ENCODE measurements around the gene HBEGF. TPM values are rescaled to one million over a fixed set of nuclear protein-coding genes. Genes with fewer than 3 reads are reported as not detected.

Gene HBEGF
- total RNA-seq, 4 donors from 2014 or later = 4.7 to 17.4 (median 6.6) TPM

DNA sequence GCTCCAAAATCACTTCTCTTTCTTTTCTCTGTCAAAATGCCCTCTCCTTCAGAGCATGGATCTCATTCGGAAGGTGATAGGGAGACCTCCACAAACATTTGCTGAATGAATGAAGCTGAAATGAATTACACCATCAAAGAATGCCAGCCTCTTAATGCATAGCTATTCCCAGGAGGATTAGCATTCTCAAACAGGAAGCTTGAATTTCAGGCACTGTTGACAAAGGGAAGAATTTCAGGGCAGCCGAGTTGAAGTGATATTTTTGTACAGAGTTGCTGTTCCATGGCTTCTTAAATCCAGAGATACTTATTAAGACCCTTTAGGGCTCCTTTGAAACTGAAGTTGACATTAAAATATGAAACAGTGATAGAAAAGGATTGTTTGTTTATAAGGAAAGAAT, 18.8 kb downstream of the HBEGF start:
- Histone ChIP-seq H3K27me3 (no peaks in the 10 kb centered on the region), H3K9me3 (no peaks in the 10 kb centered on the region), H3K4me1 (peaks cover 3 to 46% (median 18%) of the 10 kb centered on the region in 3 donors), H3K36me3 (peaks cover 0 to 2% of the 10 kb centered on the region in 2 donors), H3K4me3 (no peak overlapping the region), H3K27ac (no peak overlapping the region)
- no peak for ATAC-seq
- TF ChIP-seq, protein P1, sequence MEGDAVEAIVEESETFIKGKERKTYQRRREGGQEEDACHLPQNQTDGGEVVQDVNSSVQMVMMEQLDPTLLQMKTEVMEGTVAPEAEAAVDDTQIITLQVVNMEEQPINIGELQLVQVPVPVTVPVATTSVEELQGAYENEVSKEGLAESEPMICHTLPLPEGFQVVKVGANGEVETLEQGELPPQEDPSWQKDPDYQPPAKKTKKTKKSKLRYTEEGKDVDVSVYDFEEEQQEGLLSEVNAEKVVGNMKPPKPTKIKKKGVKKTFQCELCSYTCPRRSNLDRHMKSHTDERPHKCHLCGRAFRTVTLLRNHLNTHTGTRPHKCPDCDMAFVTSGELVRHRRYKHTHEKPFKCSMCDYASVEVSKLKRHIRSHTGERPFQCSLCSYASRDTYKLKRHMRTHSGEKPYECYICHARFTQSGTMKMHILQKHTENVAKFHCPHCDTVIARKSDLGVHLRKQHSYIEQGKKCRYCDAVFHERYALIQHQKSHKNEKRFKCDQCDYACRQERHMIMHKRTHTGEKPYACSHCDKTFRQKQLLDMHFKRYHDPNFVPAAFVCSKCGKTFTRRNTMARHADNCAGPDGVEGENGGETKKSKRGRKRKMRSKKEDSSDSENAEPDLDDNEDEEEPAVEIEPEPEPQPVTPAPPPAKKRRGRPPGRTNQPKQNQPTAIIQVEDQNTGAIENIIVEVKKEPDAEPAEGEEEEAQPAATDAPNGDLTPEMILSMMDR (IDR thresholded peaks at IDR 0.05) = no peak
- no peak for TF ChIP-seq POLR2A (IDR thresholded peaks at IDR 0.05)
- TF ChIP-seq POLR2AphosphoS5 (IDR thresholded peaks at IDR 0.05) = no peak
- TF ChIP-seq EP300 (IDR thresholded peaks at IDR 0.05) = no peak
- 27 to 77% methylated on average over 2 of the region's 2 CpGs for WGBS, 2 donors (ENCODE audit: low coverage in 1 of 2)

DNA sequence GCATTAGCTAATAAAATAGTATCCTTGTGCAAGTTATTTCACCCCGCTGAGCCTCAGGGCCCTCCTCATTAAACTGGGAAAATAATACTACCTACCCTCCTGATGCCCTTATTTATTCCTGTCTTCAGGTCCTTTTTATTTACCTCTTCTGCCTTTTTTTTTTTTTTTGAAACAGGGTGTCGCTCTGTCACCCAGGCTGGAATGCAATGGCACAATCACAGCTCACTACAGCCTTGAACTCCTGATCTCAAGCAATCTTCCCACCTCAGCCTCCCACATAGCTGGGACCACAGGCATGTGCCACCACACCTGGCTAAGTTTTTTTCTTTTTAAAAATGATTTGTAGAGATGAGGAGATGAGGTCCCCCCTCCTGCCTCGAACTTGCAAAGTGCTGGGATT, 20.9 kb downstream of the HBEGF start:
- TF ChIP-seq EP300 (IDR thresholded peaks at IDR 0.05) (no peak), POLR2A (IDR thresholded peaks at IDR 0.05) (no peak), POLR2AphosphoS5 (IDR thresholded peaks at IDR 0.05) (no peak)
- TF ChIP-seq, protein P1 (IDR thresholded peaks at IDR 0.05) = no peak
- no peak for ATAC-seq
- Histone ChIP-seq H3K27me3 (no peaks in the 10 kb centered on the region), H3K36me3 (no peaks in the 10 kb centered on the region), H3K4me3 (no peak overlapping the region), H3K4me1 (peaks cover 3 to 57% (median 22%) of the 10 kb centered on the region in 3 donors), H3K9me3 (no peaks in the 10 kb centered on the region), H3K27ac (no peak overlapping the region)
- WGBS, 2 donors (ENCODE audit: low coverage in 1 of 2) = 76 to 90% methylated on average over 2 to 3 of the region's 3 CpGs

DNA sequence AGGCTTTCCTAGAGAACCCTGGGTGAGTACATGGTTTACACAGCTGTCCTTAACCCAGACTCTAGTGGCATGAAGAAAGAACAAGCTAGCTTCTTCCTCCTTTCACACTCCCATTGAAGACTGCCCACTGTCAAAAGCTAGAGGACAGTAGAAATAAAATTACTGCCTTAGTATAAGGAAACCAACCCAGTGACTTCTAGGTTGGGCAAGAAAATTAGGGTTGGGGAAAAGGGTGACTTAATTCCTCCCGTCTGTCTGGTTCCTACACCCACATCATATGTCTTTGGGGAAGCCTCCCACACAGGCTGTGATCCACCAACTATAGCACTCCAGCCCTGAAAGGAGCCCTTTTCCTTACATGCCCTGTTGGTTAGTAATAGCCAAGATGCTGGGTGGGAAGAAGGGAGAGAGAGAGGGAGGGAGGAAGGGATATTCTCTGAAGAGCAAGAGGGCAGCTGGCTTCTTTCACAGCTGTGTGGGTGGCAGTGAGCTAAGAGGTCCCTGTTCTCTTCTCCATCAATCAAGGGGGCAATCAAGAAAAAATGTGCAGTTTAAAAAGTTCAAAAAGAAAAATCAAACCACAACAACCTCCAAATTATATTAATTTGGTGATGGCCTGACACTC, 21.7 kb downstream of the HBEGF start:
- no peak for ATAC-seq
- Histone ChIP-seq H3K27me3 (no peaks in the 10 kb centered on the region), H3K27ac (peak overlapping the region in 2 of 4 donors; percentile 80), H3K4me3 (no peak overlapping the region), H3K36me3 (no peaks in the 10 kb centered on the region), H3K9me3 (no peaks in the 10 kb centered on the region), H3K4me1 (peaks cover 3 to 55% (median 22%) of the 10 kb centered on the region in 3 donors)
- TF ChIP-seq POLR2AphosphoS5 (IDR thresholded peaks at IDR 0.05) (peak; percentile 68), EP300 (IDR thresholded peaks at IDR 0.05) (no peak), POLR2A (IDR thresholded peaks at IDR 0.05) (no peak)
- TF ChIP-seq, protein P1 (IDR thresholded peaks at IDR 0.05) = no peak
- 0% methylated on average over 1 of the region's 1 CpG; no CpG with 5 or more reads in 1 of the 2 donors for WGBS, 2 donors (ENCODE audit: low coverage in 1 of 2)

GRCh38 chr5:140324041-140324600, 22.3 kb downstream of the HBEGF start:
- H3K4me1 ChIP-seq = peaks cover 3 to 51% (median 22%) of the 10 kb centered on the region in 3 donors

More at GRCh38 chr5:140324041-140324600, 22.3 kb downstream of the HBEGF start:
- no peaks in the 10 kb centered on the region for H3K9me3 ChIP-seq
- ATAC-seq = no peak
- H3K27ac ChIP-seq = peak overlapping the region in 2 of 4 donors; percentile 80
- no peak overlapping the region for H3K4me3 ChIP-seq
- WGBS, 2 donors (ENCODE audit: low coverage in 1 of 2) = 73 to 82% methylated on average over 3 to 5 of the region's 5 CpGs
- no peak for TF ChIP-seq POLR2A (IDR thresholded peaks at IDR 0.05)
- TF ChIP-seq POLR2AphosphoS5 (IDR thresholded peaks at IDR 0.05) = no peak
- TF ChIP-seq EP300 (IDR thresholded peaks at IDR 0.05) = no peak
- TF ChIP-seq, protein P1 (IDR thresholded peaks at IDR 0.05) = no peak
- no peaks in the 10 kb centered on the region for H3K27me3 ChIP-seq
- H3K36me3 ChIP-seq = no peaks in the 10 kb centered on the region
